T-cell (primary cell): Measurements from ENCODE around the gene SPATA31D4. TPM values are rescaled to one million over a fixed set of nuclear protein-coding genes. Genes with fewer than 3 reads are reported as not detected.

Source experiments
- ATAC-seq, 4 experiments: fragments of 200-7000 bp in 3 of 4; fragments of 150-1000 bp in 1 of 4; cut with Tn5 transposase; replicated peaks in 1 of 4; 1 replicate in 3 of 4; 2 replicates in 1 of 4; pipeline ENCODE4 v1.10.0; 2021; ENCODE audit warnings: moderate library complexity in 3 of 4, mild to moderate bottlenecking in 2 of 4, moderate number of reproducible peaks in 1 of 4
- CTCF ChIA-PET, 2 donors: fragments of 300-600 bp; sonication (Branson Sonifier 250); formaldehyde crosslinking; loops; one replicate each; lab custom pipeline; 2022; ENCODE audit warnings: antibody characterized with exemption in 2 of 2; lab: Charles Lee
- POLR2A ChIA-PET, 2 donors: fragments of 300-600 bp; sonication (Branson Sonifier 250); formaldehyde crosslinking; loops; one replicate each; lab custom pipeline; 2022; ENCODE audit warnings: antibody characterized with exemption in 2 of 2; lab: Charles Lee
- DNase-seq, 35 experiments: peaks; one replicate each; pipeline versions ENCODE4 v3.0.0 to v3.0.0-alpha.2; 2013 to 2023
- H3K27ac ChIP-seq: one replicate; pipeline ENCODE4 v1.5.1; 2013; ENCODE audit warnings: low read length
- H3K27me3 ChIP-seq, 2 experiments: replicated peaks in 1 of 2; 1 replicate in 1 of 2; 2 replicates in 1 of 2; pipeline versions ENCODE4 v1.6.1 to v1.7.0; 2013; ENCODE audit warnings: low read length in 1 of 2, mixed read lengths in 1 of 2; ENCODE audit not compliant: control insufficient read depth in 2 of 2, insufficient read depth in 2 of 2; ENCODE audit errors: extremely low read depth in 1 of 2
- H3K36me3 ChIP-seq, 2 donors: 1 replicate in 1 of 2; 2 replicates in 1 of 2; pipeline versions ENCODE4 v1.6.1 to v1.7.0; 2013; ENCODE audit warnings: low read length in 1 of 2; ENCODE audit not compliant: control insufficient read depth in 2 of 2, insufficient read depth in 1 of 2; ENCODE audit errors: extremely low read depth in 1 of 2
- H3K4me1 ChIP-seq, 2 experiments: 1 replicate in 1 of 2; 2 replicates in 1 of 2; pipeline versions ENCODE4 v1.6.1 to v1.7.0; 2013; ENCODE audit warnings: low read length in 2 of 2, mixed read lengths in 1 of 2; ENCODE audit not compliant: insufficient read depth in 2 of 2, control insufficient read depth in 1 of 2; ENCODE audit errors: extremely low read depth in 1 of 2
- H3K4me3 ChIP-seq, 2 donors: 1 replicate in 1 of 2; 2 replicates in 1 of 2; pipeline versions ENCODE4 v1.5.1 to v1.7.0; 2013; ENCODE audit warnings: mild to moderate bottlenecking in 2 of 2, low read length in 1 of 2, moderate library complexity in 1 of 2; ENCODE audit not compliant: control insufficient read depth in 1 of 2; ENCODE audit errors: extremely low read depth in 1 of 2
- H3K9me3 ChIP-seq: 2 replicates; pipeline ENCODE4 v1.7.0; 2013
- H3K27ac Mint-ChIP-seq, 2 donors: one replicate each; pipeline ENCODE4 v1.8.0; 2020 to 2021; ENCODE audit warnings: mild to moderate bottlenecking in 2 of 2, mixed read lengths in 2 of 2
- H3K27me3 Mint-ChIP-seq, 2 donors: one replicate each; pipeline ENCODE4 v1.8.0; 2021 to 2022; ENCODE audit warnings: mixed read lengths in 2 of 2
- H3K36me3 Mint-ChIP-seq: one replicate; pipeline ENCODE4 v1.8.0; 2021; ENCODE audit warnings: mixed read lengths
- H3K4me1 Mint-ChIP-seq, 3 donors: one replicate each; pipeline ENCODE4 v1.8.0; 2020 to 2022; ENCODE audit warnings: mixed read lengths in 3 of 3, mild to moderate bottlenecking in 1 of 3
- H3K4me3 Mint-ChIP-seq, 3 donors: one replicate each; pipeline ENCODE4 v1.8.0; 2020 to 2022; ENCODE audit warnings: mild to moderate bottlenecking in 3 of 3, mixed read lengths in 3 of 3, moderate library complexity in 3 of 3
- H3K9me3 Mint-ChIP-seq, 3 donors: one replicate each; pipeline ENCODE4 v1.8.0; 2020 to 2022; ENCODE audit warnings: mixed read lengths in 3 of 3
- WGBS: methylation state at CpG from one replicate; pipeline ENCODE4 v1.1.5; 2013; ENCODE audit warnings: missing lambda C conversion rate; ENCODE audit not compliant: insufficient coverage; 5-methylcytosine and 5-hydroxymethylcytosine counted together
- total RNA-seq, 35 experiments: library from RNA in 6 of 35; stranded (reverse) in 6 of 35; fragments of 120-200 nt in 1 of 35; gene quantifications; one replicate each; pipeline versions ENCODE4 v1.2.1 to v1.2.4 and lab custom pipeline; 2013 to 2026

The SPATA31D4 gene
- total RNA-seq, 5 donors from 2014 or later (not counting 1 experiment from before 2014, with no cell fraction given), result not detected

DNA sequence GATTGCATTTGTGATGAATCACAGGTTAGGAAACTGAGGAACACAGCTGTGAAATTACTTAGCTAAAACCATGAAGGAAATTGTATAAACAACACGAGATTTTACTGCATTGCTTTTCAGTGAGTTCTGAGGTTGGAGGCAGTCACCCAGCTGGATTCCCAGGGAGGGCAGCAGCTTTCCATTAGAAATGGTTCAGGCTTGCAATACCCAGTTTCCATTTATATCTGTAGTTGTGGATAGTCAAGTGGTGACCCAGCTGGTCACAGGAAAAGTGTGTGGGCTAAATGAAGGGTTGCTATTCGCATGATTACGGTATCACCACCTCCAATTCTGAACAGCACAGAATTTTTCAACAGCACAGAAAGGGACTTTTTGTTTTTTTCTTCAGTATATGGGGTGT lies 34.3 kb upstream of the SPATA31D4 start:
- no peaks in the 10 kb centered on the region for H3K4me1 Mint-ChIP-seq
- DNase-seq, result no peak
- H3K4me3 Mint-ChIP-seq, result no peak overlapping the region
- no peaks in the 10 kb centered on the region for H3K4me1 ChIP-seq
- no peak for ATAC-seq
- H3K27me3 Mint-ChIP-seq, result no peaks in the 10 kb centered on the region
- ChIA-PET POLR2A (no interaction called here), CTCF (no interaction called here)
- H3K27ac ChIP-seq, result no peak overlapping the region
- H3K9me3 ChIP-seq, result no peaks in the 10 kb centered on the region
- no peaks in the 10 kb centered on the region for H3K36me3 ChIP-seq
- no peak overlapping the region for H3K27ac Mint-ChIP-seq
- H3K9me3 Mint-ChIP-seq, result peaks cover 3 to 4% (median 4%) of the 10 kb centered on the region in 3 donors
- no peaks in the 10 kb centered on the region for H3K27me3 ChIP-seq
- H3K36me3 Mint-ChIP-seq, result no peaks in the 10 kb centered on the region
- no CpG with 5 or more reads among the region's 3 CpGs for WGBS
- H3K4me3 ChIP-seq, result no peak overlapping the region

DNA sequence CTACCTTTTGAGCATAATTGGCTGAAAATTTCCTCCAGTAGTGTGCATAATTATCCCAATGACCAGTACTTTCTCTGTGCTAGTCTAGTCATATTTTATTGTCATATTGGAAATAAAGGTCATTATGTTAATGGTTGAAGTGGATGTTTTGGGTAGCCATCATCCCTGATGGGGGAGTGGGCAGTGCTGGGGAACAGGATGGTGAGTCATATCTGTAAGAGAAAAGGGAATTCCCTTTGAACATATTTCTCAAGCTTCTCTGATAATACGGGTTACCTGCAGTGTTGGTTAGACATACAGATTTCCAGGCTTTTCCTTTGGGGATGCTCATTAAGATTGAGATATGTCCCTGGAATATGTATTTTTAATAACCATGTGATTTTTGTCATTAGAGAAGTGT lies 33.3 kb upstream of the SPATA31D4 start:
- no peak overlapping the region for H3K27ac Mint-ChIP-seq
- H3K4me3 ChIP-seq, result no peak overlapping the region
- DNase-seq, result no peak
- H3K9me3 Mint-ChIP-seq, result peaks cover 3 to 4% (median 4%) of the 10 kb centered on the region in 3 donors
- H3K4me3 Mint-ChIP-seq, result no peak overlapping the region
- H3K36me3 Mint-ChIP-seq, result no peaks in the 10 kb centered on the region
- POLR2A ChIA-PET, result no interaction called here
- H3K36me3 ChIP-seq, result no peaks in the 10 kb centered on the region
- H3K4me1 Mint-ChIP-seq, result no peaks in the 10 kb centered on the region
- H3K9me3 ChIP-seq, result no peaks in the 10 kb centered on the region
- no peak overlapping the region for H3K27ac ChIP-seq
- H3K4me1 ChIP-seq, result no peaks in the 10 kb centered on the region
- CTCF ChIA-PET, result no interaction called here
- no peaks in the 10 kb centered on the region for H3K27me3 Mint-ChIP-seq
- no CpG with 5 or more reads among the region's 1 CpG for WGBS
- ATAC-seq, result no peak
- no peaks in the 10 kb centered on the region for H3K27me3 ChIP-seq

DNA sequence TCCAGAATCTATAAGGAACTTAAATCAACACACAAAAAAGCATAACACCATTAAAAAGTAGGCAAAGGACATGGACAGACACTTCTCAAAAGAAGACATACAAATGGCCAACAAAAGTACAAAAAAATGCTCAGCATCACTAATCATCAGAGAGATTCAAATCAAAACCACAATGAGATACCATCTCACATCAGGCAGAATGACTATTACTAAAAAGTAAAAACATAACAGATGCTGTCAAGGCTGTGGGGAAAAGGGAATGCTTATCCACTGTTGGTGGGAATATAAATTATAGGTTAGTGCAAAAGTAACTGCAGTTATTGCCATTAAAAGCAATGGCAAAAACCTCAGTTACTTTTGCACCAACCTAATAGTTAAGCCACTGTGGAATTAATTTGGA lies 32.2 kb upstream of the SPATA31D4 start:
- Mint-ChIP-seq H3K4me3 (no peak overlapping the region), H3K27ac (no peak overlapping the region), H3K27me3 (no peaks in the 10 kb centered on the region), H3K36me3 (no peaks in the 10 kb centered on the region), H3K4me1 (no peaks in the 10 kb centered on the region), H3K9me3 (peaks cover 0 to 4% (median 4%) of the 10 kb centered on the region in 3 donors)
- ChIA-PET CTCF (interaction anchor here in 1 of 2 donors (0.6 kb wide), 1 partner anchor 14 kb away, joined by 3 read pairs; no protein-coding TSS in a partner anchor), POLR2A (no interaction called here)
- ATAC-seq (no peak), DNase-seq (no peak)
- Histone ChIP-seq H3K9me3 (no peaks in the 10 kb centered on the region), H3K4me1 (no peaks in the 10 kb centered on the region), H3K36me3 (no peaks in the 10 kb centered on the region), H3K27ac (no peak overlapping the region), H3K4me3 (no peak overlapping the region), H3K27me3 (no peaks in the 10 kb centered on the region)

DNA sequence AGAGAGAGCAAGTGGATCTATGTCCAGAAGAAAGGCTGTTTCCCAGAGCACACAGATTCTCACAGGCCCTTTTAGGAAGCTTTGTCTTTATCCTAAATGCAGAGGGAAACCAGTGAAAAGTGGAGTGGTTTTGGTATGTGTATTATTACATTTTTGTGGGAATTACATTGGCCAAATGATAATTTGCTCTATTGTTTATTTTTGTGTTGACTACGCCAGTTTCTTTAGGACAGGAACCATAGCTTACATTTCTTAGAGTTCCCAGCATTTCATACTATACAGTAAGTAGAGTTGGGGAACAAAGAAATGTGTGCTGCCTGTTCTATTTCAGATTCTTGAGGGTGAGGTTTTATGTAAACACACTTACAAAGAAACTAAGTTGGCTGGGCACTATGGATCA lies 29.4 kb upstream of the SPATA31D4 start:
- H3K36me3 ChIP-seq, result no peaks in the 10 kb centered on the region
- no peak overlapping the region for H3K27ac Mint-ChIP-seq
- ChIA-PET POLR2A (interaction anchor here in 1 of 2 donors (0.6 kb wide), 1 partner anchor 1028 kb away, joined by 3 read pairs; no protein-coding TSS in a partner anchor), CTCF (no interaction called here)
- H3K4me1 Mint-ChIP-seq, result no peaks in the 10 kb centered on the region
- H3K9me3 Mint-ChIP-seq, result peaks cover 0 to 7% (median 4%) of the 10 kb centered on the region in 3 donors
- no peak overlapping the region for H3K4me3 Mint-ChIP-seq
- no peaks in the 10 kb centered on the region for H3K9me3 ChIP-seq
- ATAC-seq (no peak), DNase-seq (no peak)
- no peak overlapping the region for H3K4me3 ChIP-seq
- H3K27ac ChIP-seq, result no peak overlapping the region
- WGBS, result no CpG with 5 or more reads among the region's 1 CpG
- no peaks in the 10 kb centered on the region for H3K36me3 Mint-ChIP-seq
- no peaks in the 10 kb centered on the region for H3K27me3 Mint-ChIP-seq
- H3K4me1 ChIP-seq, result no peaks in the 10 kb centered on the region
- H3K27me3 ChIP-seq, result no peaks in the 10 kb centered on the region

DNA sequence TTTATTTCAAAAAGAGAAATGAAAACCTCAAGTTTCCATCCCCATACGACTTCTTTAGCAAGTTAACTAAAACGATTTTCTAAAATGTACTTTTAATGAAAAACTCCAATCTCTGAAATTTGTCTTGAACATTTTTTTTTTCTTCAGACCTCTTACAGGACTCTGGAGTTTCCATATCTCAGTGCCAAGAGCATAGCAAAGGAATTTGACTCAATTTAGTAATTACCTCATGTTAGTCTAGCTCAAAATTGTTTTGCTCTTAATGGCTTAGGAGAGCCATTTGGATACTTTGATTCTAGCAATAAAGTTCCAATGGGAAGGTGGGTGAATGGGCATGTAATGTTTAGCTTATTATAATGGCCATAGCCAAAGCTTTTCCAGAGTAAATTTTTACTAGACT lies 26.0 kb upstream of the SPATA31D4 start:
- H3K27me3 ChIP-seq, result no peaks in the 10 kb centered on the region
- H3K4me3 Mint-ChIP-seq, result no peak overlapping the region
- 100% methylated on average over 2 of the region's 2 CpGs for WGBS
- ChIA-PET POLR2A (no interaction called here), CTCF (no interaction called here)
- H3K27ac Mint-ChIP-seq, result no peak overlapping the region
- peaks cover 0 to 3% (median 0%) of the 10 kb centered on the region in 3 donors for H3K9me3 Mint-ChIP-seq
- no peaks in the 10 kb centered on the region for H3K4me1 Mint-ChIP-seq
- no peaks in the 10 kb centered on the region for H3K9me3 ChIP-seq
- no peaks in the 10 kb centered on the region for H3K4me1 ChIP-seq
- DNase-seq (no peak), ATAC-seq (no peak)
- H3K36me3 ChIP-seq, result no peaks in the 10 kb centered on the region
- no peaks in the 10 kb centered on the region for H3K36me3 Mint-ChIP-seq
- H3K27ac ChIP-seq, result no peak overlapping the region
- H3K27me3 Mint-ChIP-seq, result no peaks in the 10 kb centered on the region
- H3K4me3 ChIP-seq, result no peak overlapping the region

DNA sequence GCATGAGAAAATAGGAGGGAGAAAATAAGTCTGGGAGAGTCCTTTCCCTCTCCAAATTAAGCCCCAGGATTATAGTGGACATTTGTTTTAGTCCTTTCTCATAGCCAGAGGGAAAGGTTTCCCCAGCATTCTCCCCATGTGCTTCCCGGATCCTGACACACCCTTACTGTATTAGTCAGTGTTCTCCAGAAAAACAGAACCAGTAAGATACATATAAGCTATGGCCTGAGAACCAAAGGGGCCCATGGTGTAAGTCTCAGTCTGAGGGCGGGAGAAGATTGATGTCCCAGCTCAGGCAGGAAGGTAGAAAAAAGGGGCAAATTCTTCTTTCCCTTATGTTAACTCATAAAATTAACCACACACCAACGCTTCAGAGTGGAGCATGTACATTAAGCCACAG lies 25.6 kb upstream of the SPATA31D4 start:
- Histone ChIP-seq H3K27ac (no peak overlapping the region), H3K27me3 (no peaks in the 10 kb centered on the region), H3K36me3 (no peaks in the 10 kb centered on the region), H3K9me3 (no peaks in the 10 kb centered on the region), H3K4me1 (no peaks in the 10 kb centered on the region), H3K4me3 (no peak overlapping the region)
- no peaks in the 10 kb centered on the region for H3K27me3 Mint-ChIP-seq
- no peak overlapping the region for H3K27ac Mint-ChIP-seq
- no peak overlapping the region for H3K4me3 Mint-ChIP-seq
- POLR2A ChIA-PET, result no interaction called here
- ATAC-seq (no peak), DNase-seq (no peak)
- H3K36me3 Mint-ChIP-seq, result no peaks in the 10 kb centered on the region
- CTCF ChIA-PET, result no interaction called here
- no CpG with 5 or more reads among the region's 3 CpGs for WGBS
- H3K9me3 Mint-ChIP-seq, result peaks cover 0 to 3% (median 0%) of the 10 kb centered on the region in 3 donors
- H3K4me1 Mint-ChIP-seq, result no peaks in the 10 kb centered on the region

DNA sequence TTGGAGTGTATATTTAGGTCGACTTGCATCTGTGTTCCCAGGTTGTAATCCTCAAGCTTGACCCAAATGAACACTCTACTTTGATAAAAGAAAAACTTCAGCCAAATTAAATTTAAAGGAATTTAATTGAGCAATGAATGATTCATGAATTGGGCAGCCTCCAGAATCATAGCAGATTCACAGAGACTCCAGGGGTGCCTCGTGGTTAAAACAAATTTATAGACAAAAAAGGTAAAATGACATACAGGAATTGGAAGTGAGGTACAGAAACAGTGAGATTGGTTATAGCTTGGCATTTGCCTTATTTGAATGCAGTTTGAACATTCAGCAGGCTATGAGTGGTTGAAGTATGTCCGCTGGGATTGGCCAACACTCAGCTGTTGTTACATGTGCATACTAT lies 21.6 kb upstream of the SPATA31D4 start:
- H3K4me1 ChIP-seq, result no peaks in the 10 kb centered on the region
- no peak overlapping the region for H3K27ac ChIP-seq
- no peaks in the 10 kb centered on the region for H3K4me1 Mint-ChIP-seq
- H3K4me3 Mint-ChIP-seq, result no peak overlapping the region
- ChIA-PET CTCF (no interaction called here), POLR2A (no interaction called here)
- peaks cover 0 to 3% (median 0%) of the 10 kb centered on the region in 3 donors for H3K9me3 Mint-ChIP-seq
- no peak overlapping the region for H3K27ac Mint-ChIP-seq
- no peaks in the 10 kb centered on the region for H3K36me3 ChIP-seq
- 82% methylated on average over 2 of the region's 3 CpGs for WGBS
- no peak for DNase-seq
- no peak for ATAC-seq
- H3K27me3 Mint-ChIP-seq, result no peaks in the 10 kb centered on the region
- no peak overlapping the region for H3K4me3 ChIP-seq
- H3K9me3 ChIP-seq, result no peaks in the 10 kb centered on the region
- H3K27me3 ChIP-seq, result no peaks in the 10 kb centered on the region
- no peaks in the 10 kb centered on the region for H3K36me3 Mint-ChIP-seq
